GM12873 (cell line): ENCODE data around the gene P2RX7.

ENCODE experiments used
- CTCF ChIP-seq: IDR thresholded peaks from 2 replicates; pipeline ENCODE4 v1.5.1; 2012; ENCODE audit warnings: low read depth, mild to moderate bottlenecking, moderate library complexity, low read length, control low read depth; ENCODE audit not compliant: insufficient read depth; ENCODE audit errors: missing control alignments

P2RX7 gene

GRCh38 chr12:121184984-121185889 lies 52.6 kb downstream of the P2RX7 start:
- no peak for TF ChIP-seq CTCF

- TF ChIP-seq CTCF: no peak
Observed at GRCh38 chr12:121186826-121187225, 54.1 kb downstream of the P2RX7 start.

- no peak for TF ChIP-seq CTCF
Observed at GRCh38 chr12:121187501-121187900, 54.8 kb downstream of the P2RX7 start.

- no peak for TF ChIP-seq CTCF
Observed at GRCh38 chr12:121188227-121188626, 55.6 kb downstream of the P2RX7 start.

GRCh38 chr12:121189131-121189530 lies 56.5 kb downstream of the P2RX7 start:
- no peak for TF ChIP-seq CTCF

- no peak for TF ChIP-seq CTCF
Observed at GRCh38 chr12:121189619-121190155, 57.0 kb downstream of the P2RX7 start.

- TF ChIP-seq CTCF: no peak
Observed at GRCh38 chr12:121190523-121191031, 57.9 kb downstream of the P2RX7 start.
